ENCODE measurements around the gene PARVB.

PARVB gene, protein sequence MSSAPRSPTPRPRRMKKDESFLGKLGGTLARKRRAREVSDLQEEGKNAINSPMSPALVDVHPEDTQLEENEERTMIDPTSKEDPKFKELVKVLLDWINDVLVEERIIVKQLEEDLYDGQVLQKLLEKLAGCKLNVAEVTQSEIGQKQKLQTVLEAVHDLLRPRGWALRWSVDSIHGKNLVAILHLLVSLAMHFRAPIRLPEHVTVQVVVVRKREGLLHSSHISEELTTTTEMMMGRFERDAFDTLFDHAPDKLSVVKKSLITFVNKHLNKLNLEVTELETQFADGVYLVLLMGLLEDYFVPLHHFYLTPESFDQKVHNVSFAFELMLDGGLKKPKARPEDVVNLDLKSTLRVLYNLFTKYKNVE

DNA sequence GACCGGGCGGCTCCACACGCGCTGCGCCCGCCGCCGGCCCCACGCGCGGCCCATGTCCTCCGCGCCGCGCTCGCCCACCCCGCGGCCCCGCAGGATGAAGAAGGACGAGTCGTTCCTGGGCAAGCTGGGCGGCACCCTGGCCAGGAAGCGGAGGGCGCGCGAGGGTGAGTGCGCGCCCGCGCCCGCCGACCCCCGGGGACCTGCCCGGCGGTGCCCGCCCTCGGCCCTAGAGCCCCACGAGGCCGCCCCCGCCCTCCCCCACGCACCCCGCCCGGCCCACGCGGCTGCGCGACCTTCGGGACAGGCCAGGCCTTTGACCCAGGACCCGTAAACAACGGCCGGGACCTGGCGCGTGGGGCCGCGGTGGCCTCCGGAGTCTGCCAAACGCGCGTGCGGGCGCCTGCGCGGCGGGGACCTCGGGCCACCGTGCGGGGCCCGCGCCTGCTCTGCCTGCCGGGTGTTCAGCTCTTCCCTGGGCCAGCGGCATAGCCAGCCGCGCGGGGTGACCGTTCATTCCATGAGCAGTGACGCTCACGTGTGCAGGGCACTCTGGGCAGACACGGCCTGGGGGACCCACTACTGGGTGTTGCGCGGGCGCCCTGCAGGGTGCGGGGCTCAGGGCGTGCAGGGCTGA, at the start of gene PARVB:
Gene PARVB (plus strand): TSS at position 15 of the 634 bp plus-strand sequence. CDS start 38 bp downstream, at position 53.
- no peak for FAIRE-seq

DNA sequence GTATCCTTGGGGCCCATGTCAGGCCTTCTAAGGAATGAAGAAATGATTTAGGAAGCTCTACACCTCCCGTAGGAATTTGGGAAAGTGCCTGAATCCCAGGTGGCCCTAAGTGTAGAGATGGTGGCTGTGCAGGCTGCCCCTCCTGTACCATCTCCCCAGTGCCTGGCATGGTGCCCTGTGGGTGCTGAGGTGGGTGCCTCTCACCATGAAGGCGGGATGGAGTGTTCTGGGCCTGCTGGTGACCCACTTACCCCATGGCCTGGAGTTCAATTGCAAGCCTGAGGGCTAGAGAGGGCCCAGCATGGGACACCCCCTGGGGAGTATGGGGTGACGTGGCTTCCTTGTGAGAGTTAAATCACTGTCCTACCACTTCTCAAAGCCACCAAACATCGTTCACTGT, 49.1 kb upstream of the PARVB start:
- FAIRE-seq = no peak

DNA sequence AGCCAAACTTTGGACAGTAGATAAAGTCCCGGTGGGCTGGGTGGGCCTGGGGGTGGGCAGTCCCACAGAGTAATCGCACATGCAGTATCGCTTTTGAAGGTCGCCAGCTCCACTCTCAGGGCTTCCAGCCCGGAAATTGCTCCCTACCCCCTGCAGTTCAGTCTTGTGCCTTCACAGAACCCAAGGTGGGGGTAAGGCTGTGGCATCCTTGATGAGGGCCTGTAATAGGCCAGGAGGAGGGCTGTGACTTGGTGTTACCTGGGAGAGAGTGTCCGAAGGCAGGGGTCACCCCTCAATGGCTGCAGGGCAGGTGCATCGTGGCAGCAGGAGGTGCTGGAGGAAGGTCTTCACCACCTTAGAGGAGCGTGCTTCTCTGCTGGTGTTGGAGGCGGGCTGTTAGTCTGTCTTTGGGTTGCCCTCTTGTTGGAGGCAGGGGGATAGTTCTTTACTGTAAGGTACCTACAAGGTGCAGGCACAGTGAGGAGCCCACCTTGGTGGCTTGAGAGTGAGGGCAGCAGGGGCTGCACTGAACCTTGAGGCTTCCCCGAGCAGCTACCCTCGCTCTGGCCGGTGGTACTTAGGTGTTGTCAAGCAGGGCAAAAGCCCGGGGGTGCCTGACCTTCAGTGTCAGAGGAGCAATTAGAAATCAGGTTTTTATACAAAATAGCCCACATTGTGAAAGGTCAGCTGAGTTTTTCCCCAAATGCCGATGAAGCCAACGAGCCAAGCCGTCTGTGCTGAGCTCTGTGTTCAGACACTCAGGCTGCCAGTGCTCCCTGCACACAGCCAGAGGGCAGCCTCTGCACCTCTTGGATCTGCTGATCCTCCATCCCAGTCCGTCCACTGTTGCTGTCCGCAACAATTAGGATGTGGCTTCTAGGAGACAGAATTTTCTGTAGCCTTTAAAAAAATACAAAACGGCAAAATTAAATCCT, 47.0 kb upstream of the PARVB start:
- FAIRE-seq = no peak

DNA sequence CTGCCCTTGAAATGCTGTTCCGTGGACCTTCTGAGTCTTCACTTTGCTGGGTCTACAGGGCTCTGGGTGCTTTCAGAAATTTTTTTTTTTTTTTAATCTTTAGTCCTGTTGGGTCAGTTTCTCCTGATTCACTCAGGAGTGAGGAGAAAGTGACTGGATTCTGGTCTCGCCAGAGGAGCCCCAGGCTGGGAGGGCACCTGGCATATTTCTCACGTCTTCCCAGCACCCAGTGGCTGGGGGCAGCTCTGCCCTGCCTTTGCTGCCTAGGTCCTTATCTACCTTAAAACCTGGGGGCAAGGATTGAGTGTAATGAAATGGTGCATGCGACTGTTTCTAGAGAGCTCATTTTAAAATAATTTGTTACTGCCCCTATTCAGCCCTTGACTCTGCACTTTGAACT, 45.5 kb upstream of the PARVB start:
- no peak for FAIRE-seq

DNA sequence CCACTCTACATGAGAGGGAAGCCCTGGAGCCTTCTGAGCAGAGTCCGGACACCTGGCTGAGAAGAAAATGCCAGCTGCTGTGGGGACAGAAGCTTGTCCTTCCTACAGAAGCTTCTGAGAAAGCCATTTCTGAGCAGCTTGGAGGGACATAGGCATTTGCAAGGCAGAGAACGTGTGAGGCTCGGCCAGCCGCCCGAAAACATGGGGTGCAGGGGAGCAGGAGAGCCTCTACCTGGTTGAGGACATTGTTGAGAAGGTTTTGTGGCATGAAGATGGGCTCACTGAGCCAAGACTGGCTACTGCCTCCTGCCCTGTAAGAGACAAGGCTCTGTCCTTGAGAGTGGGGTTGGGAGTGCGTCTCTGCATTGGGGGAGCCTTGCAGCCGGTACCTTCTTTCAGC, 43.5 kb upstream of the PARVB start:
- FAIRE-seq = no peak

DNA sequence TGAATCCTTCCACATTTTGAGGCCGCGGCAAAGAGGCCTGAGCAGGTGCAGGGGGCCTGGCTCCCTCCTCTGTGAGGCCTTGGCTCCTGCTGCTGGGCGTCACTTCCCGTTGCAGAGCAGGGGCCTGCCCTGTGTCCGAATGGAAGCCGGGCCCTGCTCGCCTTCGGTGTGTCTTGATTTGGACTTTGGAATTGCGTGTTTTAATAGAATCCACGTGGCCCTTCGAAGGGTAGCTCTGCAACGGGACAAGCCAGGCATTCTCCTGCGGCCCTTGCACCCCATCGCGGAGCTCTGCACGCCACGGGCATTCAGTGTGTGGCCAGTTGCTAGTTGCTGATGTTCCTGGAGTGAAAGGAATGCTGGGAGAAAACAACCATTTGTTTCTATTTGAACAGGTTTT, 43.1 kb upstream of the PARVB start:
- no peak for FAIRE-seq

DNA sequence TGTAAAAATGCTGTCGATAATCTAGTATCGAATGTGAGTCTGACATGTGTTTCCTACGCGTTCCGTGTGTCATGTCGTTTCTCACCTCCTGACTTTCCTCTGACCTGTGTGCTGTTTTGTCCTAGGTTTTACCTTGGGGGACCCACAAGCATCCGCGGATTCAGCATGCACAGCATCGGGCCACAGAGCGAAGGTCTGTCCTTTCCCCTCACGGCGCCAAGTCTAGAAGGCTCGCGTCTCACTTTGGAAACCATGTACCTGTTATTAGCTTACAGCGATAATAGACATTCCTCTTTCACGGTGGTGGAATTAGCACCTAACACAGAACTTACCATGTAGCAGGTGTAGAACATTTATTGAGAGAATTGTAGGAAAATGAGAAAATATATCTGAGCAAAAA, 40.3 kb upstream of the PARVB start:
- no peak for FAIRE-seq

DNA sequence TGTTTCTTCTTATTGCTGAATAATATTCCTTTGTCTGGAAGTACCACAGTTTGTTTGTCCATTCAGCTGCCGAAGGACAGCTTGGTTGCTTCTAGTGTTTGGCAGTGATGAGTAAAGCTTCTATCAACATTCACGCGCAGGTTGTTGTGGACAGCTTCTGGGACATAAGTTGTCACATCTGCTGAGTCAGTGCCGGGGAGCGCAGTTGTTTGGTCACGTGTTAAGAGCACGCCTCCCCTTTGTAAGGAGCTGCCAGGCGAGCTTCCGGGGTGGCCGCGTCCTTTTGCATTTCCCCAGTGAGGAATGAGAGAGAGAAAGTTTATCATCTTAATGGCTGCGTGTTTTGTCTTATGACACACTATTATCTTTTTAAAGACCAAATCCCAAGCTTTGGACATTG, 38.6 kb upstream of the PARVB start:
- FAIRE-seq = no peak

DNA sequence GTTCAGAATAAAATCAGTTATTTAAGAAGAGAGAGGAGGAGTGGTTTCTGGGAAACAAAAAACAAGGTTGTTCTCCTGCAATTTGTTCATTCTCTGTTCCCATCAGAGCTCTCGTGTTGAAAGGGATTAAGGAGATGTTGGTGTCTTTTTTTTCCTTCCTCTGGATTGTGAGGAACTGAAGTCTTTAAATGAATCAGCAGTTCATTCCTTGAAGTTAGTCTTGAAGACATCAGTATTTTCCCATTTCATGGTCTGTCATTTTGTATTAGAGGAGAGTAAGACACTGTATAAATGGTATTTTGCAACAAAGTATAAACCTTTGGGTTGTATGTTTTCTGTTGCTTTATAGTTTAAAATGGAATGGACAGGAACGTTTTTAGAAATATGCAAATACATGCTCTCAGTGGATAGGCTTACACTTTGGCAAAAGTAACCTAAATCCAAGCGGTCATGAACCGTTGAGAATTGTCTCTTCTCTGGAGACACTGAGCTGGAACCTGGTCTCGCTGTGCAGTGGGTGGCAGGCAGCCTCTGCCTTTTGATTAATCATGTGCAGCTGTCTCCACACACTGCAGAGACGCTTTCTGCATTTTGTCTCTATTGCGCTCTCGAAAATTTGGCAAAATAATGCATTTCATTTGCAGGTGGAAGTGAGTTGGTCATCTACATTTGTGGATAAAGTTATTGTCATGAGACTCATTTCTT, 35.8 kb upstream of the PARVB start:
- FAIRE-seq = no peak

DNA sequence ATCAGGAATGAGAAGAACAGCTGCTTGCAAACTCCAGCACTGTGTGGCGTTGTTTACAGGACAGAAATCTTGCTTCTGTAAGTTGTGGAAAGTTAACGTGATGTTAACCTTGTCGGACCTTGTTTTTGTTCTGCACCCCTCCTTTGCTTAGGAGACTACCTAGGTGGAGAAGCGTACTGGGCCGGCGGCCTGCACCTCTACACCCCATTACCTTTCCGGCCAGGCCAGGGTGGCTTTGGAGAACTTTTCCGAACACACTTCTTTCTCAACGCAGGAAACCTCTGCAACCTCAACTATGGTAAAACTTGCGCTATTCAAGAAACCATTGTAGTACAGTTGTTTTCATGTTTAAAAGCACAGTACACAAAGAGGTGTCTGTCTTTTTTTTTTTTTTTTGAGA, 35.1 kb upstream of the PARVB start:
- FAIRE-seq = no peak

DNA sequence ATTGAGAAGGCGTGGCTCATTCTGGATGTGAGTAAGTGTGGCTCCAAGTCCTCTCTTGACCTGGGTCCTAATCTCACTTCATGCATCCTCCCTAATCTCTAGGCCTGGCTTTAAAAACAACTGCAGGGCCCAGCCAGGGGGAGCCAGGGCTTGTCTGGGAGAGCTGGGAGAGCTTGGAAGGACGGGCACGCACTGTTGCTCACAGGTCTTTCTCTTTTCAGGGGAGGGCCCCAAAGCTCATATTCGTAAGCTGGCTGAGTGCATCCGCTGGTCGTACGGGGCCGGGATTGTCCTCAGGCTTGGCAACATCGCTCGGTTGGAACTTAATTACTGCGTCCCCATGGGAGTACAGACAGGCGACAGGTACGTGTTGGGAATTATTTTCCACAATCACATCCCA, 34.1 kb upstream of the PARVB start:
- FAIRE-seq = no peak

DNA sequence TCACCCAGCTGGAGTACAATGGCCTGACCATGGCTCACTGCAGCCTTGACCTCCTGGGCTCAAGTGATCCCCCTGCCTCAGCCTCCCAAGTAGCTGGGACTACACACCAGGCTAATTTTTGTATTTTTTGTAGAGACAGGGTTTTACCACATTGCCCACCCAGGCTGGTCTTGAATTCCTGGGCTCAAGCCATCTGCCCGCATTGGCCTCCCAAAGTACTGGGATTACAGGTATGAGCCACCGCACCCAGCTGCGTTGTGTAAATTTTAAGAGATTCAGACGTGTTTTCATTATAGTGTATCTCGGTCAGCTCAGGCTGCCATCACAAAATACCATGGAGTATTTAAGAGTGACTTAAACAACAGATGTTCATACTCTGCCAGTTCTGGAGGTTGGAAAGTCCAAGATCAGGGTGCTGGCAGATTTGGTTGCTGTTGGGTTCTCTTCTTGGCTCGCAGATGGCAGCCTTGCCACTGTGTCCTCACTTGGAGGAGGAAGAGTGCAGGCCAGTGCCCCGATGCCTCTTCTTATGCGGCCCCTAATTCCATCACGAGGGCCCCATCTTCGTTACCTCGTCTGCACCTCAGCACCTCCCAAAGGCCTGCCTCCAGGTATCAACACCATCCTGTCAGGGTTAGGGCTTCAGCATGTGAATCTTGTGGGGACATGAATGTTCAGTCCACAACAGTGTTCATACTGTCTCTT, 32.6 kb upstream of the PARVB start:
- FAIRE-seq = no peak

DNA sequence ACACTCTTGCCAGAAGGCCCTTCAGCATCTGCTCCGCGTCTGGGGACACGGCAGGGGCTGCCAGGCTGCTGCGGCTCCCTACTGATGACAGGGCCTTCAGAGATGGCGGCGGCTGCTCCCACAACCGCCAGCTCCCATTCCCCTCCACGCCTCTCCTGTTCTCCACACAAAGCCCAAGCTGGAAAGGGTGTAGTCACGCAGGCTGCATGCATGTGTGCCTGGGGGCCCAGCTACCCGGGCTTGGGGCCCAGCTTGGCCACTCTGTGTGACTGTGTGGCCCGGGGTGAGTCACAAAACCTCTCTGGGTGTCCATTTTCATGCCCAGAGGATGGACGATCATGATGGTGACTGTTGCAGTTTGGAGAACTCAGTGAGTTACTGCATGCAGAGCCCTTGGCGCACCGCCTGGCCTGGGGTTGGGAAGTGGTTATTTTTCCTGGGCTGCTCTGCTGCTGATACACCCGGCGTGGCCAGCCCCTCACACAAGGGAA, 31.7 kb upstream of the PARVB start:
- no peak for FAIRE-seq

DNA sequence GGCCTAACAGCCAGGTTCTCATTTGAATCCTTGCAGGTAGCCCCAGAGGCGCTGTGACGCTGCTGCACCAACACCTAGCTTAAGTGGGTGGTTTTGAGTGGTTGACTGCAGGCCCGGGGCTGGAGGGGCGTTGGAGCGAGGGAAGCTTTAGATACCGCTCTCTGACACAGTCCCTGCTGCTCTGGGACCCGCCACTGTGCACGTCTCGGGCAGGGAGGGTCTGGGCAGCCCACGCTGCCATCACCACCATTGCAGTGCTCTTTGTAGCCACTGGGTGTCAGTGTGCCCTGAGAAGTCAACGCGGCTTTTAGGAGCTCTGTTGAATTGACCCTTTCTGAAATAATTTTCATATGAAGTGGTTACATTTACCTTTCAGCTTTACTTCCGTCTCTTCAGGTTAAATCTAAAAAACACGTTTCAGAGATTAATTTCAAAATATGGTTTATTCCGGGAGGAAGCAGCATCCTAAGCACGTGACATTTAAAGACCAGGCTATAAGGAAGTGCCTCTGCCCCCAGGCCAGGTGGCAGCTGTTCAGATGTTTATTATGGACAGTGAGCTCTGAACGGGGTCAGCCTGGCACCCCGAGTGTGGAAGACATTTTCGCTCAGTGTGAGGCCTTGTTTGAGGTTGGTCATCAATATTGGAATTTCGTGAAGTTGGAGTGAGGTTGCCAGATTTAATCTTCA, 30.9 kb upstream of the PARVB start:
- peak; percentile 35 for FAIRE-seq

DNA sequence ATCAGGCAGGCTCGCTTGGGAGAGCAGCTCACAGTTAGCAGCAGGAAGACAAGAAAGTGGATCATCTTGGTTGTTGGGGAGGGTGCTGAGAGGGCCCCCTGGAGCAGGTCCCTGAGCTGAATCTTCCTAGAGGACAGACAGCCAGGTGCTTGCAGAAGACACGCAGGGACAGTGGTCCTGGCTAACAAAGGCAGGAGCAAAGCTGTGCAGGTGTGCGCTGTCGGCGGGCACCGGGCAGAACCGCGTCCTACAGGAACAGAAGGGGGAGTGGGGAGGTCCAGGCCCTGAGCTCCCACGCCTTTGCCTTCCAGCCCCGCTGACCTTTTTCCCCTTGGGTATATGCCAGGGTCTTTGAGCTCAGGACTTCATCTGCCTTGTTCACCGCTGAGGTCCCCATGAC, 30.1 kb upstream of the PARVB start:
- no peak for FAIRE-seq

DNA sequence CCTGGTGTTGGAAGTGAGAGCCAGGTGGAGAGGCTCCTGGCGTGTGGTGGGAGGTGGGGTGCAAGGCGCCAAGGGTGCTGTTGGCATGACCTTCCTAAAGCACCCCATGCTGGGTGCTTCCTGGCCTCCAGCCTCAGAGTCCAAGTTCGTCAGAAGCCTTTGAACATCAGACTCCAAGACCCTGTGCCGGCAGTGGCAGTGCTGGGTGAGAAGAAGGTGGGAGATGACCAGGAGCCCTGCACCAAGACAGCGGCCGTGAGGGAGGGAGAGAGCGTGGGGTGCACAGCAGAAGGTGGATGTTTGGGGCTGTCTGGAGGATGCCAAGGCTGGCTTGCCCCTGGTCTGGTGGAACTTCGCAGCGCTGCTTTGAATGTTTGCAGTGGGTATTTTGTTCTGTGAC, 29.7 kb upstream of the PARVB start:
- no peak for FAIRE-seq

DNA sequence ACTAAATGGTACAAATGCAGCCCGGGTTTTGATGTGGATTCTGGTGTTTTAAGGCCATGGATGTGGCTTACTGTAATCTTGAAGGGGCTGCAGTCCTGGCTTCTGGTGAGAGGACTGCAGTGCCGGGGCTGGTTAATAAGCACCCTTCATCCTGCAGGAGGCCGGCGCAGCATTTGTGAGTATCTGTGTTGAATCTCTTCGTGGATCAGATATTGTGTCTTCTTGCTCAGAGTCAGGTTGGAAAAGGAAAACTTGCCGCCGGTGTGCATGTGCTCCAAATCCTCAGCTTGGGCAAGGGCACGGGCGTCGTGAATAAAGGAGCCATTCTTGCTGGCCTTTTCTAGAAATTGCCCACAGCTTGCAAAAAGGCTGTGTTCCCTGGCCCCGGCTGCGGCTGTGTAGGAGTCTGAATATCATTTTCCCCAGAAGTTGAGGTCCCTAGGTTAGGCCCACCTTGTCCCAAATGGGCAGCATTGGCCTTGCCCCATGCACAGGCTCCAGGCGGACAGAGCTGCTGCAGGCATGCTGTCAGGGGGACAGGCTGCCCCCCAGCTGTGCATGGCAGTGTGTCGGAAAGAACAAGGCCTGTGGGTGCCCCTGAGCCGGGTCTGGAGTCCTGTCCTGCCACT, 28.9 kb upstream of the PARVB start:
- FAIRE-seq = no peak

DNA sequence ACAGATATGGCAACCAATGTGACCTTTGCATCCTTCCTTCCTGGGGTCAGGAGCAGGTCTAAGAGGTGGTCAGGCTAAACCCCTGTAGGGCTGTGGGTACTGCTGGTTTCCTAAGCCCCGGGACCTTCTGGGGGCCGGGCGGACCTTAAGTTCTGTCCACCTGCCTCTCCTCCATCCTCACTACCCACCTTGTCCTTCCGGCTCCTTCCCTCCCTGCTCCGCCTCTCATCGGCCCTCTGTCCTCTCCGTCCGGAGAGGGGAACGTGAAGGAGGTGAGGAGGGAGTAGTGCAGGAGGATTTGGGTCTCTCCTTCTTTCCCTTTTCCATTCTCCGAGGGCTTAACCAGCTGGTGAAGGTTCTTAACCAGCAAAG, 28.3 kb upstream of the PARVB start:
- no peak for FAIRE-seq

DNA sequence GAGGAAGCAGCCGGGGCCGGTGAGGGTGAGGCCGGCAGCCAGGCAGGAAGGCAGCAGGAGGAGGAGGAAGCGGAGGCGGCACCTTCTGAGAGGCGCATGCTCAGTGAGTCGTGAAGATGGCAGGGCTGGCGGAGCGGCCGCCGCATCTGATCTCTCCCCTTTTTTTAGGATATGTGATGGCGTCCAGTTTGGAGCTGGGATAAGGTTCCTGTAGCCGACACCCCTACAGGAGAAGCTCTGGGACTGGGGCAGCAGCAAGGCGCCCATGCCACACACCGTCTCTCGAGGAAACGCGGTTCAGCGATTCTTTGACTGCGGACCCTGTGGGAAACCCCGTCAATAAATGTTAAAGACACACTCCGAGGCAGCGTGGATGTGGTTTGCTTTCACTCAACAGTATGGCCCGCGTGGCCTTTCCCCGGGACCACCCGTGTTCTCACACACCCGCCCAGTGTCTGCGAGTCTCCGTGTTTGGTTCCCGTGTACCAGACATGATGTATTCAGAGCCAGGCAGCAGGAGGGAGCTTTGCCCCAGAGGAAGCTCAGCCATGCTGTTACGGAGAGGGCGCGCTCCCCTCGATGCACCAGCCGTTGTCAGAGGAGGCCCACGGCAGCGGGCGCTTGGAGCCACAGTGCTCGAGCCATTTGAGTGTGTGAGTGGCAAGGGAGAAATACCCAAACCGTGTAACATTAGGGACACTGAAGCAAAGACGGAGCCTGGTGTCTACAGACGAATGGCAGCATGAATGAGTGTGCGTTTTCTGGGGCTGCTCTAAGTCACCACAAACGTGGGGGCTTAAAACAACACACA, 27.7 kb upstream of the PARVB start:
- no peak for FAIRE-seq

DNA sequence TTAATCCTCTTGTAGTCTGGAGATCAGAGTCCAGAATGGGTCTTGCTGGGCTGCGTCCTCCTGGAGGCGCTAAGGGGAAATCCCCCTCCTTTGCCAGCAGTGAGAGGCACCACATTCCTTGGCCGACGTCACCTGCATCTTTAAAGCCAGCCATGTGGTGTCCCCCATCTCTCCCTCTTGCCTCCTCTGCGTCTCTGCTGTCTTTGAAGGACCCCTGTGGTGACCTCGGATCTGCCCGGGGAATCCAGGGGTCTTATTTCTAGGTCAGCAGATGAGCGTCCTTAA, 27.2 kb upstream of the PARVB start:
- no peak for FAIRE-seq
